K562 (cell line): ENCODE measurements around the gene MPRIP. TPM values are rescaled to one million over a fixed set of nuclear protein-coding genes. Genes with fewer than 3 reads are reported as not detected.

ENCODE experiments used
- ATAC-seq: fragments of 200-7000 bp; cut with Tn5 transposase; 3 replicates; pipeline ENCODE4 v1.9.1; 2020; ENCODE audit warnings: moderate library complexity
- BruUV-seq: library from RNA; stranded (reverse); fragments of 400-500 nt; replicated peaks from 2 replicates; lab custom pipeline; 2021; lab: Mats Ljungman, UMichigan
- CTCF ChIA-PET: fragments of 300-600 bp; formaldehyde crosslinking; extraction: SDS; loops from one replicate; lab custom pipeline; 2021; ENCODE audit warnings: low intra/inter-chr PET ratio; lab: Yijun Ruan, JAX
- POLR2A ChIA-PET: fragments of 300-600, 350-650 bp; sonication (Branson Sonifier 250); formaldehyde crosslinking; extraction: SDS; loops from one replicate; lab custom pipeline; 2021; ENCODE audit warnings: antibody characterized with exemption, inconsistent platforms; lab: Yijun Ruan, JAX
- DNase-seq, 4 experiments: peaks; one replicate each; pipeline versions ENCODE4 v3.0.0 to v3.0.0-alpha.2; 2011 to 2018; ENCODE audit warnings: low spot score in 3 of 4, mixed read lengths in 3 of 4; ENCODE audit errors: extremely low read depth in 1 of 4
- FAIRE-seq: peaks from 2 replicates; lab custom pipeline; 2011; peaks lifted over from hg19 to GRCh38; lab: Jason Lieb, UNC
- H2AFZ ChIP-seq: 2 replicates; pipeline ENCODE4 v1.6.0; 2011; ENCODE audit warnings: low read depth, low read length, control low read depth, inconsistent platforms
- H3K27ac ChIP-seq: fragments of 200-600 bp; 3 replicates; pipeline ENCODE4 v1.8.0; 2011; ENCODE audit warnings: low read depth, mild to moderate bottlenecking, control low read depth, inconsistent platforms, low read length, moderate library complexity, mixed read lengths; ENCODE audit errors: extremely low read depth
- H3K27me3 ChIP-seq, 2 experiments: fragments of 300-600 bp in 1 of 2; 2 replicates in 1 of 2; 3 replicates in 1 of 2; pipeline versions ENCODE4 v1.6.0 to v1.8.0; 2011; ENCODE audit warnings: inconsistent platforms in 2 of 2, low read length in 2 of 2, mild to moderate bottlenecking in 1 of 2, mixed read lengths in 1 of 2, moderate library complexity in 1 of 2; ENCODE audit not compliant: control insufficient read depth in 2 of 2, insufficient read depth in 2 of 2
- H3K36me3 ChIP-seq: fragments of 300-600 bp; 3 replicates; pipeline ENCODE4 v1.8.0; 2011; ENCODE audit warnings: mild to moderate bottlenecking, low read length, inconsistent platforms; ENCODE audit not compliant: control insufficient read depth, insufficient read depth
- H3K4me1 ChIP-seq, 2 experiments: fragments of 200-600 bp in 1 of 2; replicated peaks in 1 of 2; 2 replicates in 1 of 2; 3 replicates in 1 of 2; pipeline versions ENCODE4 v1.5.1 to v1.8.0; 2011; ENCODE audit warnings: inconsistent platforms in 2 of 2, low read length in 2 of 2, mild to moderate bottlenecking in 1 of 2, mixed read lengths in 1 of 2, moderate library complexity in 1 of 2; ENCODE audit not compliant: control insufficient read depth in 2 of 2, insufficient read depth in 2 of 2
- H3K4me2 ChIP-seq: 2 replicates; pipeline ENCODE4 v1.6.1; 2011; ENCODE audit warnings: low read length, control low read depth, inconsistent platforms, mixed read lengths; ENCODE audit not compliant: insufficient read depth
- H3K4me3 ChIP-seq: fragments of 200-600 bp; sonication (generic), shearing (Covaris generic); 2 replicates; pipeline ENCODE4 v1.5.1; 2016; ENCODE audit warnings: control low read depth, inconsistent platforms
- H3K79me2 ChIP-seq: fragments of 200-600 bp; 3 replicates; pipeline ENCODE4 v1.8.0; 2011; ENCODE audit warnings: low read length, inconsistent platforms; ENCODE audit not compliant: control insufficient read depth, insufficient read depth
- H3K9ac ChIP-seq, 2 experiments: 2 replicates each; pipeline versions ENCODE4 v1.6.0 to v1.6.1; 2011; ENCODE audit warnings: low read depth in 2 of 2, low read length in 2 of 2, control low read depth in 1 of 2, inconsistent platforms in 1 of 2, mild to moderate bottlenecking in 1 of 2, mixed read lengths in 1 of 2; ENCODE audit not compliant: insufficient read depth in 1 of 2
- H3K9me1 ChIP-seq: one replicate; pipeline ENCODE4 v1.6.0; 2011; ENCODE audit warnings: inconsistent platforms, mild to moderate bottlenecking, low read length, moderate library complexity; ENCODE audit not compliant: control insufficient read depth, insufficient read depth
- H3K9me3 ChIP-seq: replicated peaks from 2 replicates; pipeline ENCODE4 v1.5.1; 2011; ENCODE audit warnings: low read depth, low read length, inconsistent platforms; ENCODE audit not compliant: control insufficient read depth, insufficient read depth
- H4K20me1 ChIP-seq: replicated peaks from 2 replicates; pipeline ENCODE4 v1.6.1; 2011; ENCODE audit warnings: low read length, inconsistent platforms, mixed read lengths; ENCODE audit not compliant: control insufficient read depth, insufficient read depth
- ARID3B ChIP-seq: fragments of 250-450 bp; sonication (Bioruptor Pico); IDR thresholded peaks from 2 replicates; pipeline ENCODE4 v1.4.0; 2020; ENCODE audit warnings: borderline replicate concordance
- BCLAF1 ChIP-seq, 2 experiments: fragments of 450-650 bp in 1 of 2; IDR thresholded peaks; 2 replicates each; pipeline ENCODE4 v1.6.1; 2011 to 2017; ENCODE audit warnings: low read depth in 2 of 2, antibody characterized with exemption in 1 of 2, borderline replicate concordance in 1 of 2, low read length in 1 of 2, mild to moderate bottlenecking in 1 of 2, mixed read lengths in 1 of 2; ENCODE audit not compliant: control insufficient read depth in 1 of 2
- CCAR2 ChIP-seq: fragments of 200-400 bp; formaldehyde crosslinking; IDR thresholded peaks from 2 replicates; pipeline ENCODE4 v1.6.1; 2017; ENCODE audit warnings: mild to moderate bottlenecking, low read depth, low read length
- CHCHD3 ChIP-seq: fragments of 250-450 bp; sonication (Bioruptor Pico); IDR thresholded peaks from 2 replicates; pipeline ENCODE4 v2.1.2; 2022; ENCODE audit warnings: mild to moderate bottlenecking
- HNRNPUL1 ChIP-seq: fragments of 200-400 bp; formaldehyde crosslinking; IDR thresholded peaks from 2 replicates; pipeline ENCODE4 v1.6.1; 2017; ENCODE audit warnings: low read length
- TRIM24 ChIP-seq, 2 experiments: fragments of 450-650 bp; IDR thresholded peaks; 2 replicates each; pipeline ENCODE4 v1.6.1; 2016
- ZC3H8 ChIP-seq: fragments of 450-650 bp; IDR thresholded peaks from 2 replicates; pipeline ENCODE4 v1.6.1; 2017
- ZFP1 ChIP-seq: fragments of 450-650 bp; formaldehyde crosslinking; IDR thresholded peaks from 2 replicates; pipeline ENCODE4 v1.4.0; 2020; ENCODE audit warnings: mild to moderate bottlenecking, mixed read lengths
- WGBS: fragments of 100-300 bp; shearing (Covaris generic); methylation state at CpG from one replicate; pipeline ENCODE4 v1.1.6; 2016; ENCODE audit warnings: low coverage, mixed read lengths; ENCODE audit not compliant: insufficient coverage; ENCODE audit errors: missing lambda C conversion rate; 5-methylcytosine and 5-hydroxymethylcytosine counted together
- in situ Hi-C: fragments of 300-500 bp; cut with MboI; formaldehyde crosslinking; loops from 4 replicates; pipeline ENCODE4 v1.15.0; 2018; ENCODE audit warnings: inconsistent platforms, mixed read lengths
- intact Hi-C: fragments of 100-400 bp; cut with micrococcal nuclease; formaldehyde crosslinking; loops from 2 replicates; pipeline ENCODE4 v1.14.2; 2022
- polyA plus RNA-seq, 8 experiments: library from polyadenylated mRNA; depleted of rRNA in 4 of 8; stranded (reverse) in 5 of 8; unstranded in 3 of 8; fragments of >200 nt; fragmentation: Nextera tagmentation in 2 of 8; fragmentation: Illumina TruSeq in 1 of 8; extraction: Ambion mirVana in 2 of 8; extraction: Trizol in 1 of 8; gene quantifications; 2 replicates each; pipeline versions ENCODE4 v1.2.1 to v1.2.3, GENCODE V29; 2011 to 2014; ENCODE audit warnings: inconsistent platforms in 1 of 8, missing spikeins in 1 of 8
- total RNA-seq, 7 experiments: library from RNA; depleted of rRNA in 6 of 7; stranded (reverse); fragments of >200 nt in 6 of 7; fragmentation: Illumina TruSeq in 2 of 7; extraction: Trizol in 2 of 7; gene quantifications; 2 replicates each; pipeline versions ENCODE4 v1.2.1 to v1.2.3, GENCODE V29; 2011 to 2021; ENCODE audit warnings: low replicate concordance in 1 of 7

The MPRIP gene
- total and polyA plus RNA-seq, 9 of the 15 experiments (the other 6 are each of a cell fraction or from before 2014, with no cell fraction given): 10.0 to 72.6 (median 30.1) TPM

GRCh38 chr17:17207998-17208397 lies 165.7 kb downstream of the MPRIP start (continued):
- TF ChIP-seq BCLAF1 (IDR thresholded peaks at IDR 0.05; ENCODE audit: borderline replicate concordance in 1 of 2, control insufficient read depth in 1 of 2, low read depth in 2 of 2, low read length in 1 of 2) (no peak), TRIM24 (IDR thresholded peaks at IDR 0.05) (no peak), CCAR2 (no peak)

GRCh38 chr17:17213775-17214174 lies 171.5 kb downstream of the MPRIP start:
- H3K27me3 ChIP-seq: no peaks in the 10 kb centered on the region
- TF ChIP-seq ZC3H8: no peak
- no peak for TF ChIP-seq ARID3B (CRISPR knock-in tag)
- no peak for TF ChIP-seq HNRNPUL1
- no peak for TF ChIP-seq ZFP1
- no peak for TF ChIP-seq CHCHD3 (CRISPR knock-in tag)
- TF ChIP-seq, all 486 proteins: peak for 0
- Histone ChIP-seq H3K4me3 (no peak overlapping the region), H2AFZ (no peak overlapping the region), H3K9ac (no peak overlapping the region), H3K79me2 (no peaks in the 10 kb centered on the region), H3K9me1 (no peaks in the 10 kb centered on the region), H3K27ac (no peak overlapping the region), H3K4me2 (no peak overlapping the region), H3K9me3 (no peaks in the 10 kb centered on the region), H3K4me1 (peaks cover 0 to 11% of the 10 kb centered on the region in 2 experiments; a peak in 2 of 5 replicates), H3K36me3 (peaks cover 62% of the 10 kb centered on the region; the same call in 2 of the 3 replicates), H4K20me1 (no peaks in the 10 kb centered on the region; the same call in 1 of the 2 replicates)
- intact Hi-C loops (no loop called here), in situ Hi-C loops (no loop called here)
- POLR2A ChIA-PET: interaction anchor here (0.8 to 1.6 kb wide), 2 partner anchors 9 to 11 kb away, joined by 3 to 4 read pairs; no protein-coding TSS in a partner anchor
- WGBS: 100% methylated on average over 4 of the region's 10 CpGs
- ATAC-seq: no peak
- BruUV-seq: no TSS peak
- no peak for DNase-seq
- CTCF ChIA-PET: no interaction called here
- no peak for FAIRE-seq
